Retinal pigment epithelial cell (primary cell): ENCODE data around the gene TBC1D17.
"Not testable (repeated sequence)": the region's sequence is repeated elsewhere in the genome, so short reads cannot be mapped to it uniquely, and the experiment has no call there.

Source experiments
- DNase-seq: peaks from one replicate; pipeline ENCODE4 v3.0.0-alpha.2; 2010; ENCODE audit warnings: low read depth
- H3K4me3 ChIP-seq: 2 replicates; pipeline ENCODE4 v1.5.1; 2011; ENCODE audit warnings: mild to moderate bottlenecking, low read length, control low read depth, moderate library complexity
- CTCF ChIP-seq: conservative IDR thresholded peaks from 2 replicates; pipeline ENCODE4 v1.5.1; 2011; ENCODE audit warnings: low read depth, low read length, control low read depth, inconsistent platforms

The TBC1D17 gene

DNA sequence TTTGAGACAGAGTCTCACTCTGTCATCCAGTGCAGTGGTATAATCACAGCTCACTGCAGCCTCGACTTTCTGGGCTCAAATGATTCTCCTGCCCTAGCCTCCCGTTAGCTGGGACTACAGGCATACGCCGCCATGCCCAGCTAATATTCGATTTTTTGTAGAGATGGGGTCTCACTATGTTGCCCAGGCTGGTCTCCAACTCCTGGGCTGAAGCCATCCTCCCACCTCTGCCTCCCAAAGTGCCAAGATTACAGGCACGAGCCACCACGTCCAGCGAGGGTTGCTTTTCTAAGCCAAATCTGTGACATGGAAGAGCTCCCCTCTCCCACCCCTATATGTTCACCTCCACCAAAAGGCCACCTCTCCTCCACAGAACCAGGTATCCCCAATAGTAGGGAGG, 40.6 kb downstream of the TBC1D17 start:
- DNase-seq: no peak
- no peak for TF ChIP-seq CTCF
- H3K4me3 ChIP-seq: no peak overlapping the region

GRCh38 chr19:49920624-49921363, 43.3 kb downstream of the TBC1D17 start:
- TF ChIP-seq CTCF: no peak
- H3K4me3 ChIP-seq: no peak overlapping the region
- no peak for DNase-seq

GRCh38 chr19:49921871-49922795, 44.6 kb downstream of the TBC1D17 start:
- no peak for TF ChIP-seq CTCF
- H3K4me3 ChIP-seq: no peak overlapping the region
- DNase-seq: no peak

- H3K4me3 ChIP-seq: no peak overlapping the region
- TF ChIP-seq CTCF: no peak
- no peak for DNase-seq
These were observed 45.8 kb downstream of the TBC1D17 start for GRCh38 chr19:49923055-49924003.

DNA sequence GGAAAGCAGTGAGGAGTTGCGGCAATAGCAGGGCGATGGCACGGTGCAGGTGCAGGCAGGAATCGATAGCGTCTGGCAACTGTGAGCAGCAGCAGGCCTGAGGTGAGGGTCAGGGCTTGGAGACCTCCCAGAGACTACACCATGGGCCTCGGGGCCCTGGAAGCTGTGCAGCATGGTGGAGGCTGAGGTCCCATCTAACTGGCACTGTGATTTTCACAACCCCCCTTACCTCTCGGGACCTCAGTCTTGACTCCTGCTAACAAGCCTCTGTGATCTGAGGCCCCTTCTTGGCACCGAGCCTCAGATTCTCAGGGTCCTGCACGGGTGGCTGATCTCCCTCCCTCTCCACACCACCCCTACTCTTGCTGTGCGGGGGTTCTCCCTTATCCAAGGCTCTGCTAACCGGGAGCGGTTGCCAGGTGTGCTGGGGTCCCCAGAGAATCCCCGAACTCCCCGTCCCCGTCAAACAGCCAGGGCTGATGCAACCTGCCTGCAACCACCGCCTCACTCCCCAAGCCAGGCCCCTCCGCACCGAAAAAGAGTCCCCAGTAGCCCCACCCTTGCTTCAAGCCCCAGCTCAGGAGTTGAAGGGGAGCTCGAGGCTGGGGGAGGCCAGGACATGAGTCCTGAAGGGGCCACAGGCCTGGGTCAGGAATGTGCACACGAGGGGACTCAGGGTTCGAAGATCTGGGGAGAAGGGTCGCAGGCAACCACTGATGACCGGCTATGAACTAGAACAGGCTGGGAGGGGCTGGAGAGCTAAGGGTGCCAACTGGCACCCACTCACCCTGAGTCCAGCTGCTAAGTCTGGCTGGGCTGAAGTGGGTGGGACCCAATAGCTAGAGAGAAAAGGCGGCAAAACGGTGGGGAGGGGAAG, 46.7 kb downstream of the TBC1D17 start:
- TF ChIP-seq CTCF: no peak
- no peak overlapping the region for H3K4me3 ChIP-seq
- DNase-seq: no peak

- not testable (repeated sequence) for H3K4me3 ChIP-seq, DNase-seq
These were observed 47.3 kb downstream of the TBC1D17 start for GRCh38 chr19:49924881-49925210.
